Hematopoietic multipotent progenitor cell treated with erythropoietin and hydrocortisone succinate and interleukin-3 and kit ligand, for 6 days (in vitro differentiated cells): ENCODE data around the gene JSRP1.
A peak's percentile ranks its signal among the peaks of the same experiment; 100 is the strongest.

Experiments
- DNase-seq: peaks from one replicate; pipeline ENCODE4 v3.0.0-alpha.2; 2015

Gene JSRP1, protein sequence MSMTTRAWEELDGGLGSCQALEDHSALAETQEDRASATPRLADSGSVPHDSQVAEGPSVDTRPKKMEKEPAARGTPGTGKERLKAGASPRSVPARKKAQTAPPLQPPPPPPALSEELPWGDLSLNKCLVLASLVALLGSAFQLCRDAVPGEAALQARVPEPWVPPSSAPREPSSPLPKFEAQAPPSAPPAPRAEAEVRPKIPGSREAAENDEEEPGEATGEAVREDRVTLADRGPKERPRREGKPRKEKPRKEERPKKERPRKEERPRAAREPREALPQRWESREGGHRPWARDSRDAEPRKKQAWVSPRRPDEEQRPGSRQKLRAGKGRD

GRCh38 chr19:2255982-2256685 lies at the start of gene JSRP1:
JSRP1 (minus strand) TSS chr19:2256417; CDS start chr19:2255314, 1,103 bp downstream.
- no peak for DNase-seq

DNA sequence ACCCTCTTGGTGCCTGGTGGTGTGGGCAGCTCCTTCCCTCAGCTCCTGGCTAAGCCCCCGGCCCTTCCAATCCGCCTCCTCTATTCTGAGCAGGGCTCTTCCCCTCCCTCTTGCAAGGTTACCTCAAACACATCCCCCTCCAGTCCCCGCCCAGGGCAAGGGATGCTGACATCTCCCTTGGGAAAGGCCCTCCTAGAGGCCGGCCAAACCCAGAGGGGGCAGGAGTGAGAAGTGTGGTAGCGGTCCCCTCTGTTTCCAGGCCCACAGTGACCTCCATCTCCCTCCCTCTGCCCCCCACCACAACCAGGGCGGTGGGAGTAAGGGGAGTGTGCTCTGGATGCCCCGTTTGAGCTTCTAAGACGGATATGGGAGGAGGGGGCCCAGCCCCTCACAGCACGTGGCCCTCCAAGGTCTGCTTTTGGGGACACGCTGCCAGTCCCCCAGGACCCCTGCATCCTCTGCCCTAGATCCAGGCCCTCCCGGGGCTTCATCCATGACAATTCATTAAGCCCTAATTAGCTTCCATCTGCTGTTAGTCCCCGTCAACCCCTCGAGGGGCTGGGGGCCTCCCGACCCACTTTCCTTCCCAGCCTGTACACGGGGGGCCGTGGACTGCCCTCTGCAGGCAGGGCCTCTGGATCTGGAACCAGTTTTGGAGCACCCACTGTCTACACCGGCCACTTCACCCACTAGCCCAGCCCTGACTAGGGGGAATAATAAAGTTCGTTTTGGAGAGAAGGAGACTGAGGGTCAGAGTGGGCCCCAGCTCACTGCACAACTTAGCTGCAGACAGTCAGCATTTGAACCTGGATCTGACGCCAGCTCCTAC lies 49.4 kb upstream of the JSRP1 start:
- DNase-seq = no peak

DNA sequence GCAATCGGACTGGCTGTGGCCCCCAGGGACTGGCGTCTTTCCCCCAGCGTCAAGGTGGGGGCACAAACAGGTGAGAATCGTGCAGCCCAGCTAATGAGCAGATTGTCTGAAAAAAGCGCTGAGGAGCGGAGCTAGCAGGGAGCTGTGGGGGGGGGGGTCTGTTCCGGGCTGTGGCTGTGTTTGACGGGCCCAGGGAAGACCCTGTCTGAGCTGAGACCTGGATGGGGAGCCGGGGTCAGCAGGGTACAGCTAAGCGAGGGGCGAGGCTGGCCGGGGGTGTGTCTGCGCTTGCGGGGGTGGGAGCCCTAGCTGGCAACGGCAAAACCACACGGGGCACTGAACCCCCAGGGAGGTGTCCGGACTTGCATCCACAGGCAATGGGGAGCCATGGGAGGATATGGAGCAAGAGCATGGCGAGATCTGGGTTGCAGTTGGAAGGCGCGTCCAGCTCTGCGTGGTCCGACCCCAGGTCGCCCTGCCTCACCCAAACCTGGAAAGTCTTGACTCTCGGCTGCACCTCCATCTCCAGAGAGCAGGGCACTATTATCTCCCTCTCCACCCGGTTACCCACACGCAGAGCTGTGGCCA lies 47.1 kb upstream of the JSRP1 start:
- no peak for DNase-seq

DNA sequence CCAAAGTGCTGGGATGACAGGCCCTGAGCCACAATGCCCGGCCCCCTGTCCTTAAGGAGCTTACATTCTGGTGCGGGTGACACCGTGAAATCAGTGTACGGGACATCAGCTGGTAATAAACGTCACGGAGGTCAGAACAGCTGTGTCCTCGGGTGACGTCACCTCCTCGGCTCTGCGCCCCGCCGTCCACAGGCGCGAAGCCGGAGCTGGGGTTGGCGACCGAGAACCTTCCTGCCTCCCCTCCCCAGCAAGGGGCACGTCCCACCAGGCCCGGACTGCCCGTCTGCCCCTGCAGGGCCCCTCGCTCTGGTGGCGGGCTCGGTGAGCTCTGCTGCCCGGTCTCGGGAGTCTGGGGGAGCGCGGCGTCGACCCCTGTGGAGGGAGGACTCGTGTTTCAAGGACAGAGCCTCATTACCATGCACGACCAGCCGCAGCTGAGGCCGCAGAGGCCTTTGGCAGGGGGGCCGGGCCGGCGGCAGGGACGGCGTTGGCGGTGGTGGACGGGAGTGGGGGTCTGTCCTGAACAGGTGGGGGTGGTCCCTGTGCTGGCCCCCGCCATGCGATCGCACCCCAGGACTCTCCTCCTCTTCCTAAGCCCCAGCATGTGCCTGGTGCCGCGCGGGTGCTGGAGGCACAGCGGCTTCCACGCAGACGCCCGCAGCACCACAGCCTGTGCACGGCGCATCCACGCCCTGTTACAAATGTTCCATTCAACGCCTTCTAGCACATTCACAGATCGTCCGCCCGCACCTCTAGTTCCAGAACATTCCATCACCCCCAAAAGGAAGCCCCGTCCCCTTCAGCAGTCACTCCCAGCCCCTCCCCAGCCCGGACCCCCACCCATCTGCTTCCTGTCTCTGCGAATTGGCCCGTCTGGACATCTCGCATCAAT lies 46.3 kb upstream of the JSRP1 start:
- peak; percentile 47 for DNase-seq

DNA sequence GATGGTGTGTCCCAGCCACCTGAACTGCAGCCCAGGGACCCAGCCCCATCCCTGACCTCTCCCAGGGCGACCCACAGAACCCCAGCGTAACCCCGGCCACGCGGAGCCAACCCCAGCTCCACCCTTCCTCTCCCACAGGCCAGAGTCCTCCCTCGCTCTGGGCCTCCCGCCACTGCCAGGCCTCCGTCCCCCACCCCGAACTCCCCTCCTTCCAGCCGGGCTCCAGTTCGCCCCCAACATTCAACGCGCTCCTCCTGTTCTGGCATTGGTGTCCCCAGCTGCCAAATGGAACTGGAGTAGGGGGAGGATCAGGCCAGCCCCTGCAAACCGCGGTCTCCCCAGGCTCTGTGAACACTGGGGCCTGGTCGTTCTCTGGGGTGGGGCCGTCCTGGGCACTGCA lies 44.3 kb upstream of the JSRP1 start:
- DNase-seq = no peak

DNA sequence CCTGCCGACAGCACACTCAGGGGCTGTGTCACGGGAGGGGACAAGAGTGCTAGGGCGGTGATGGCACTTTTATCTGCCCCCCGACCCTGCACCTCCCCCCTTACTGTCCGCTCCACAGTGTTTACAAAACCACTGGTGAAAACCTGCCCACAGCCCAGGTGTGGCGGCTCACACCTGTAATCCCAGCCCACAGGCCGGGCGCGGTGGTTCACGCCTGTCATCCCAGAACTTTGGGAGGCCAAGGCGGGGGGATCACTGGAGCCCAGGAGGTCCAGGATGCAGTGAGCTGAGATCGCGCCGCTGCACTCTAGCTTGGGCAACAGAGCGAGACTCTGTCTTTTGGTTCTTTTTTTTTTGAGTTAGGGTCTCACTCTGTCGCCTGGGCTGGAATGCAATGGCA lies 39.9 kb upstream of the JSRP1 start:
- DNase-seq = no peak

DNA sequence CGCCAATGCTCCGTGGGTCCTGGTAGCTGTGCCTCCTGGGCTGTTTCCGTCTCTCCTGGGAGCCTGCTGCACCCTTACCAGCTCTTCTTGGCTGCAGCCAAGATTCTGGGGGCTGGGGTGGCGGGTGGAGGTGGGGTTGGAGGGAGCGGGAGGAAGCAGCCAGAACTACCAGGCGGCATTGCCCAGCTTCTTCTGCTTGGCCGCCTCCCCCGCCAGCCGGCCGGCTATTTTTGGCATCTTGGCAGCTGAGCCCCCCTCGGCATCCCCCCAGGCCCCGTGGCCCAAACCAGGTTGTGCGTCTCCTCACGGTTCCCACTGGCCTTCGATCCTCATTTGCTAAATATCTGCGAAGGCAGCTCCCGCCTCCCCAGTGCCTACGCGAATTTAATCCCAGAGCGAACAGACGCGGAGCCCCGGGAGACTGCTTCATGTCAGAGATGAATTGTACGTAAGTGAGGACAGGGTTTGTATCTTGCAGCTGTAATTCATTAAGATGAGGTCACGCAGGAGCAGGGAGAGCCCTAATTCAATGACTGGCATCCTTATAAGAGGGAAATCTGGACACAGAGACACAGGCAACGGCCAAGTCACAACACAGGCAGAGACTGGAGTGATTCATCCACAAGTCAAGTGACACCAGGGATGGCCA lies 38.6 kb upstream of the JSRP1 start:
- DNase-seq = no peak

GRCh38 chr19:2291185-2291751 lies 35.1 kb upstream of the JSRP1 start:
- no peak for DNase-seq

DNA sequence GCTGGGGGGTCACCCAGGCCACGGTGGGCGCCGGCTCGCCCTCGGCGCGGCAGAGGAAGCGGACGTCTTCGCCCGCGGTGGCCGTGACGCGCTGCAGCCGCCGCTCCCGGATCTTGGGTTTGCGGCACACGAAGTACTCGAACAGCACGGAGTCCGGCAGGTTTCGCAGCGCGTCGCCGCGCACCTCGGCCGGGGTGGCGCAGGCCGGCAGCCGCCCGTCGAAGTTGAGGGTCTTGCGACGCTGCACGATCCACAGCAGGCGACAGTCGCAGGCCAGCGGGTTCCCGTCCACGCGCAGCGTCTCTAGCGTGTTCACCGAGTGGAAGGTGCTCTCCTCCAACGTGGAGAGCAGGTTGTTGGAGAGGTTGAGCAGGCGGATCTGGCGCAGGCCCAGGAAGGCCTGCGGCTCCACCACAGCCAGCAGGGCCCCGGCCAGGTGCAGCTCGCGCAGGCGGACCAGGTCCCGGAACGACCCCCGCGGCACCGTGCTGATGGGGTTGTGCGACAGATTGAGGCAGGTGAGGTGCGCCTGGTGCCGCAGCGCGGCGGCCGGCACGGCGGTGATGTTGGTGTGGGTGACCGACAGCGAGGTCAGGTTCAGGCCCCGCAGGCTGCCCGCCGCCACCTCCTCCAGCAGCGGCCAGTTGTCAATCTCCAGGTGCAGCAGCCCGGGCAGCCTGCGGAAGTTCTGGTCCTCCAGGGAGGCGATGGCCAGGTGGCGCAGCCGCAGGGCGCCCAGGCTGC lies 34.4 kb upstream of the JSRP1 start:
- no peak for DNase-seq

- DNase-seq = peak; percentile 87
Observed at GRCh38 chr19:2289714-2290435, 33.7 kb upstream of the JSRP1 start.

DNA sequence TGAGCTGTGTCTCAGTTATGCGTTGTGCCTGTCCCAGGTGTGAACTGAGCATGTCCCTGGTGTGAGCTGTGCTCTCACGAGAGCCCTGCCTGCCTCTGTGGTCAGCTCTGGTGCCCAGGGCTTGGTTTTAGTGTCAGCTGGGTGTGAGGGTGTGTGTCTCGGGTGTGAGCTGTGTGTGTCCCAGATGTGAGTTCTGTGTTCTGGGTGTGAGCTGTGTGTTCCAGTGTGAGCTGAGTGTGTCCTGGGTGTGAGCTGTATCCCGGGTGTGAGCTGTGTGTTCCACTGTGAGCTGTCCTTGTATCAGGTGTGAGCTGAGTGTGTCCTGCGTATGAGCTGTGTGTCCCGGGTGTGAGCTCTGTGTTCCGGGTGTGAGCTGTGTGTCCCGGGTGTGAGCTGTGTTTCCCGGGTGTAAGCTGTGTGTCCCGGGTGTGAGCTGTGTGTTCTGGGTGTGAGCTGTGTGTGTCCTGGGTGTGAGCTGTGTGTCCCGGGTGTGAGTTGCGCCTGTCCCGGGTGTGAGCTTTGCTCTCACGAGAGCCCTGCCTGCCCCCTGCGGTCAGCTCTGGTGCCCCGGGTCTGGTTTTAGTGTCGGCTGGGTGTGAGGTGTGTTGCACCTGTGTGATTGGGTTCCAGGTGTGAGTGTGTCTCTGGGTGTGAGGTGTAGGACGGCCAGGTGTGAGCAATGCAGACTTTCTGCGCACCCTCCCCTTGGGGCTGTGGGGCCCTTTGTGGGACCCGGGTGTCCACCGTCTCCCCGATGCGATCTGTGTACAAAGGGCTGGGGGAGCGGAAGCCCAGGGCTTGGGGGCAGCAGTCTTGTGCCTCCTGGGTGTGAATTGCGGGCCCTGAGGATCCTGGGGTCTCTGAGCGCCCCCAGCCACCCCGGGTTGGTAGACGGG lies 32.8 kb upstream of the JSRP1 start:
- no peak for DNase-seq

DNA sequence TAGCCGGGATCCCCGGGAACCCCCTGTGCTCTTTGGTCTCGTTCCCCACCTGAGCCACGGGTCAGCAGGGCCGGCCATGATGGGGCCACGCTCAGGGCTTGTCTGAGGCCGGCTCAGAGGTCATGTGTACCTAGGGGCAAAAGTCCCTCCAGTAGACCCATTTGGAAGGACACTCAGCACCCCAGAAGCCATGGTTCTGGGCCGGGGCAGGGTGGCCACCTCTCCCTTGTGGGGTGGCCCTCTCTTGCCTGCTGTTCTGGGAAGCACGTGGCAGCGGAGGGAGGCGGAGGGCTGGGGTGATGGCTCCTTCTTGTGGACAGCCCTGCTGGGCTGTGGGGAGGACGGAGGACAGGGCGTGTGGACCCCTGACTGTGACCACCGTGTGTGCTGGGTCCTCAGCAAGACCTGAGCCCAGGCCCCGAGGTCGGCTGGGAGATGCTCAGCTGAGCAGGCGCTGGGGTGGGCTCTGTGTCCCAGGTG lies 32.2 kb upstream of the JSRP1 start:
- DNase-seq = no peak

DNA sequence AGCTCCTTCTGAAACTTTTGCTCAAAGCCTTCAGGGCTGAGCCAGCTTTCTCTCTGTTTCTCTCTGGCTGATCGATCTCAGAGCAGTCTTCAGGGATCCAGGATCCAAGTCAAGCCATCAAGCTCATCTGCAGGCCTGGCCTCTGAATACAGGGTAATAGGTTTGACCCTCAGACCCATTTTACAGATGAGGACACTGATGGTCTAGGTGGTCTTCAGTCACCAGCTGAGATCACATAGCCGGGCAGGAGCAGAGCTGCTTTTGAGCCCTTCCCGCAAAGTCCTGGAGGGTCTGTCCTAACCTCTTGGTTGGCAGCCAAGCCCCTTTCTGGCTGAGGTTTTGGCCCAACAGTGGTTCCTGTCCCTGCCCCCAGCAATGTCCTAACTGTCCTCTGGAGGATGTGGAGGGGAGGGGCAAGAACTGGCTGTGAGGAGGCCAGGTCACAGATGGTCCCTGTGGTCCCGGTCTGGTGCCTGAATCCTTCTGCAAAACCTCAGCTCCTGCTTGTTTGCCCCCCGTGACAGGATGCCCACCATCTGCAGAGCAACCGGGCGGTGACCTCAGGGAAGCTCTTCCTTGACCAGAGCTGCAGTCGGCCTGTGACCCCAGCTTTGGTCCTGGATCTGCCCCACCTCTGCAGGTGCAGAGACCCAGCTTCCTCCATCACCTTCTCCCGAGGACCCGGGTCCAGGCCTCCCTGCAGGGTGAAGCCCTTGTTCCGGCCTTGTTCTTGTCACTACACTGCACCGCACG lies 31.5 kb upstream of the JSRP1 start:
- DNase-seq = peak; percentile 63

- no peak for DNase-seq
Observed at GRCh38 chr19:2286402-2287140, 30.4 kb upstream of the JSRP1 start.

- DNase-seq = no peak
Observed at GRCh38 chr19:2283835-2284507, 27.8 kb upstream of the JSRP1 start.

DNA sequence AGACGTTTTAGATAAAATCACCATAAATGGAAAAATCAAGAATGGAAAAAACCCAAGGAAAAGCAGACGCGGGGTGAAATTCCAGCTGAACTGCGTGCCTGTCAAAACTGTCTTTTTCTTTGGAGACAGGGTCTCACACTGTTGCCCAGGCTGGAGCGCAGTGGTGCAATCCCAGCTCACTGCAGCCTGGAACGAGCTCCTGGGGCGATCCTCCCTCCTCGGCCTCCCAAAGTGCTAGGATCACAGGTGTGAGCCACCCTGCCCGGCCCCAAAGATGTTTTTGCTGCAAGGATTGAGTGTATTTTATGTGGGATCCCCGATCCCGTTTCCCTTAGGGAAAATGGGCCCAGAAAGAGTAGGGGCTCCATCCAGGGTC lies 26.6 kb upstream of the JSRP1 start:
- DNase-seq = no peak
